Activated T-cell treated with anti-CD3 and anti-CD28 coated beads, Interleukin-2, amount 50 U/mL, for 24 hours (primary cell): ENCODE results near the gene MYO9B.
"Not testable (repeated sequence)": the region's sequence is repeated elsewhere in the genome, so short reads cannot be mapped to it uniquely, and the experiment has no call there.

Experiments
- DNase-seq: peaks from one replicate; pipeline ENCODE4 v3.0.0-alpha.2; 2020
- H3K27ac Mint-ChIP-seq: 2 replicates; pipeline ENCODE4 v1.8.0; 2020; ENCODE audit warnings: mild to moderate bottlenecking, mixed read lengths
- H3K27me3 Mint-ChIP-seq: 2 replicates; pipeline ENCODE4 v1.8.0; 2020; ENCODE audit warnings: mixed read lengths
- H3K36me3 Mint-ChIP-seq: 2 replicates; pipeline ENCODE4 v1.8.0; 2020; ENCODE audit warnings: low read depth, mixed read lengths
- H3K4me1 Mint-ChIP-seq: 2 replicates; pipeline ENCODE4 v1.8.0; 2020; ENCODE audit warnings: low read depth, mixed read lengths
- H3K4me3 Mint-ChIP-seq: 2 replicates; pipeline ENCODE4 v1.8.0; 2020; ENCODE audit warnings: mild to moderate bottlenecking, moderate library complexity, mixed read lengths
- H3K9me3 Mint-ChIP-seq: 2 replicates; pipeline ENCODE4 v1.8.0; 2020; ENCODE audit warnings: mixed read lengths

The MYO9B gene

DNA sequence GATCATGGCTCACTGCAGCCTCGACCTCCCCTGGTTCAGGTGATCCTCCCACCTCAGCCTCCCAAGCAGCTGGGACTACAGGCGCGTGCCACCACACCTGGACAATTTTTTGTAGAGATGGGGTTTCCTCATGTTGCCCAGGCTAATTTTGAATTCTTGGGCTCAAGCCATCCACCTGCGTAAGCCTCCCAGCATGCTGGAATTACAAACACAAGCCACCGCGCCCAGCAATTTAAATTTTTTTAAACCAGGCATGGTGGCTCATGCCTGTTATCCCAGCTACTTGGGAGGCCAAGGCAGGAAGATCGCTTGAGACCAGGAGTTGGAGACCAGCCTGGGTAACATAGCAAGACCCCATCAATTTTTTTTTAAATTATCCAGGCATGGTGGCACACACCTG, 79.7 kb downstream of the MYO9B start:
- Mint-ChIP-seq H3K27me3 (no peaks in the 10 kb centered on the region), H3K36me3 (peaks cover 86% of the 10 kb centered on the region), H3K27ac (no peak overlapping the region), H3K9me3 (no peaks in the 10 kb centered on the region), H3K4me3 (no peak overlapping the region), H3K4me1 (no peaks in the 10 kb centered on the region)
- no peak for DNase-seq

DNA sequence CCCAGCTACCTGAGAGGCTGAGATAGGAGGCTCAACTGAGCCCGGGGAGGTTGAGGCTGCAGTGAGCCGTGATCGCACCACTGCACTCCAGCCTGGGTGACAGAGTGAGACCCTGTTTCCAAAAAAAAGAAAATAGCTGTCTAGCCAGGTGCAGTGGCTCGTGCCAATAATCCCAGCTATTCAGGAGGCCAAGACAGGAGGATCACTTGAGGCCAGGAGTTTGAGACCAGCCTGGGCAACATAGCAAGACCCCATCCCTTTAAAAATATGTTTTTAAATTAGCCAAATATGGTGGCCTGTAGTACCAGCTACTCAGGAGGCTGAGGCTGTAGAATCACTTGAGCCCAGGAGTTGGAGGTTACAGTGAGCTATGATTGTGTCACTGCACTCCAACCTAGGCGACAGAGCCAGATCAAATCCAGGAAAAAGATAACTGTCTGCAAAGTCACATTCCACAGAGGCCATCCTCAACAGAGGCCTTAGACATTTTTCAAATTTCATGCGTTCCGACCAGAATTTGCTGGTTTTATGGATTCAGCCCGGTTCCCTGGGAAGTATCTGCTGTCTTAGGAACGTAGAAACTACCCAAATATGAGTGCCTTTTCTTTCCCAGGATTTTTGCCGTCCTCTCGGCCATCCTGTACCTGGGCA, 80.8 kb downstream of the MYO9B start:
- Mint-ChIP-seq H3K4me1 (no peaks in the 10 kb centered on the region), H3K36me3 (peaks cover 86% of the 10 kb centered on the region), H3K27ac (no peak overlapping the region), H3K27me3 (no peaks in the 10 kb centered on the region), H3K4me3 (no peak overlapping the region), H3K9me3 (no peaks in the 10 kb centered on the region)
- DNase-seq, result no peak

DNA sequence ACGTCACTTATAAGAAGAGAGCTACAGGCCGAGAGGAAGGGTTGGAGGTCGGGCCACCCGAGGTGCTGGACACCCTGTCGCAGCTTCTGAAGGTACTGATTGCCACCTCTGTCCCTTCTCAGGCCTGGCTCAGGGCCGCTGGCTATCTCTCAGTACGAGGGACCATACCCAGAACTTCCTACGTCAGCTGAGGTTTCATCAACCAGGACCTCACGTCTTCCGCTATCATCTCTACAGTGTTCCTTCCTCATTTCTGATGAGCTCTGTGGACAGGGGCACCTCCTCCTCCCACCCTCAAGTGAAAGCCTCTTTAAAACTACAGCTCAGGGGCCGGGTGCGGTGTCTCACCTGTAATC, 81.3 kb downstream of the MYO9B start:
- Mint-ChIP-seq H3K36me3 (peaks cover 83% of the 10 kb centered on the region), H3K4me1 (no peaks in the 10 kb centered on the region)
- DNase-seq, result no peak

DNA sequence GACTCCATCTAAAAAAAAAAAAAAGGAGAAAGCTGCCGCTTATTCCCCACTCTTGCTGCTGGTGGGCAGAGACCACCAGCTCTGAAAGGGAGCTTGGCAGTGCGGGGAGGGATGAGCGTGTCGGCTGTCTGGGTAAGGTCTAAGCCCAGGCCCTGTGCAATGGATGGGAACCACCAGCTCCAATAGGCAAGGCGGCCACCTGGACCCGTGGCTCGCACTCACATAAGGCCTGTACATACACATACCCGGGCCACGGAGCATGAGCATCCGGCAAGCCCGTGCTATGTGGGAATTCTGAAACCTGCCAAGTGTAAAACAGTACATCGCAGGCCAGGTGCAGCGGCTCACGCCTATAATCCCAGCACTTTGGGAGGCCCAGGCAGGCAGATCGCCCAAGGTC, 83.0 kb downstream of the MYO9B start:
- no peaks in the 10 kb centered on the region for H3K27me3 Mint-ChIP-seq
- H3K4me3 Mint-ChIP-seq, result no peak overlapping the region
- H3K36me3 Mint-ChIP-seq, result peaks cover 83% of the 10 kb centered on the region
- DNase-seq, result no peak
- H3K9me3 Mint-ChIP-seq, result peaks cover 4% of the 10 kb centered on the region
- H3K27ac Mint-ChIP-seq, result no peak overlapping the region
- H3K4me1 Mint-ChIP-seq, result no peaks in the 10 kb centered on the region

More for the DNA sequence above, 81.3 kb downstream of the MYO9B start:
- H3K27me3 Mint-ChIP-seq, result no peaks in the 10 kb centered on the region
- no peak overlapping the region for H3K4me3 Mint-ChIP-seq
- no peak overlapping the region for H3K27ac Mint-ChIP-seq
- no peaks in the 10 kb centered on the region for H3K9me3 Mint-ChIP-seq

DNA sequence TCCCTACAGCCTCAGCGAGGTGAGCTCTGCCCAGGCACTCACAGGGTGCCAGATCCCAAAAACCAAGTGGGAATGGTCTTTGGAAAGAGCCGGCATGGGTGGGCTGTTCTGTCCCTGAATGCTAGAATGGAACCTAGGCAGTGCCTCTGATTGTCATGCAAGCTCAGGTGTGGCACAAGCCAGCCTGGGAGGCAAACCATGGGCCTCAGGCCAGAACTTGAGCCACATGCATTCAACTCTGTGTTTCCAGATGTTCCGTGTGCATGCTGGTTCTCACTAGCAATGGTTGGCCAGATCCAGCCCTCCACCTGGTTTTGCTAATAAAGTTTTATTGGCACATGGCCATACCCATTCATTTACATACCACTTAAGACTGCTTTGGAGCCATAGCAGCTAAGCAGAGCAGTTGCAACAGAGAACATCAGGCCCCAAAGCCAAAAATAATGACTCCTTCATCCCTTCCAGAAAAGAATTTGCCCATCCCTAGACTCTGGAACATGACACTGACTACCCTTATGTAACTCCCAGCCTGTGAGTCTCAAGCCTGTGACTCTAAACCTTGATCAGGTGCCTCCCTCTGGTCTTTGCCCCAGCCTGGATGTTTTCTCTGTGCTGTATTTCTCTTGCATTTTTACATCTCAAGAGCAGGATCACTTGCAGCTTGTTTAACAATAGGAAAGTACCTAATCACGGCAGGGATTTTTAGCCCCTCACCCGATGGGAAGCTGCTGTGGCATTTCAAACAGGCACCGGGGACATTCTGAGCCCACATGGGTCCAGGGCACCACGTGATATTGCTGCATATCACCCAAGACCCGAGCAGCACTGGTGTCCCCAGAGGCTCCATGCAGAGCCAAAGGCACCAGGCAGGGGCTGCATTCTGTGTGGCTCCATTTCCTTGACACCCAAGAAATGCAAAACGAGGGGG, 84.2 kb downstream of the MYO9B start:
- Mint-ChIP-seq H3K36me3 (peaks cover 83% of the 10 kb centered on the region), H3K27ac (no peak overlapping the region), H3K4me1 (no peaks in the 10 kb centered on the region), H3K27me3 (no peaks in the 10 kb centered on the region), H3K4me3 (no peak overlapping the region), H3K9me3 (peaks cover 4% of the 10 kb centered on the region)
- no peak for DNase-seq

DNA sequence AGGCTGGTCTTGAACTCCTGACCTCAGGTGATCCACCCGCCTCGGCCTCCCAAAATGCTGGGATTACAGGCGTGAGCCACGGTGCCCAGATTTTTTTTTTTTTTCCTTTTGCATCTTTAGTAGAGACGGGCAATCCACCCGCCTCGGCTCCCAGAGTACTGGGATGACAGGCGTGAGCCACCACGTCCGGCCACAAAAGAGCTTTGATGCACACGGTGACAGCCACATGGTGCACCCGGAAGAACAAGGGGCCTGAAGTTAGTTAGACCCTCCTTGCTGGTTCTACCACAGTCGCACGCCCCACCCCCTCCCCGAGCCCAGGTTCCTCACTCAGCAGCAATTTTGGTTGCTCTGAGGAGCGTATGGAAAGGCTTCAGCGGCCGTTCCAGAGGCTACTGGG, 85.3 kb downstream of the MYO9B start:
- peaks cover 86% of the 10 kb centered on the region for H3K36me3 Mint-ChIP-seq
- H3K9me3 Mint-ChIP-seq, result peaks cover 4% of the 10 kb centered on the region
- no peak overlapping the region for H3K4me3 Mint-ChIP-seq
- no peak overlapping the region for H3K27ac Mint-ChIP-seq
- no peak for DNase-seq
- no peaks in the 10 kb centered on the region for H3K27me3 Mint-ChIP-seq
- no peaks in the 10 kb centered on the region for H3K4me1 Mint-ChIP-seq

DNA sequence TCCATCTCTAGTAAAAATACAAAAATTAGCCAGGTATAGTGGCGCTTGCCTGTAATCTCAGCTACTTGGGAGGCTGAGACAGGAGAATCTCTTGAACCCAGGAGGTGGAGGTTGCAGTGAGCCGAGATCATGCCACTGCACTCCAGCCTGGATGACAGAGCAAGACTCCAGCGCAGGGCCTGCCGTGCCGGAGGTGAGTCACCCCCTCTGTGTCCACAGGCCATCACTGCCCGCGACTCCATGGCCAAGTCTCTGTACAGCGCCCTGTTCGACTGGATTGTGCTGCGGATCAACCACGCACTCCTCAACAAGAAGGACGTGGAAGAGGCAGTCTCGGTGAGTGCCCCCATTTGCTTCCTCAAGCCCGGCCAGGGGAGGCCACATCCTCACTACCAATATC, 86.6 kb downstream of the MYO9B start:
- H3K4me1 Mint-ChIP-seq, H3K9me3 Mint-ChIP-seq, H3K27me3 Mint-ChIP-seq, DNase-seq, H3K27ac Mint-ChIP-seq, H3K4me3 Mint-ChIP-seq: not testable (repeated sequence)
- peaks cover 82% of the 10 kb centered on the region for H3K36me3 Mint-ChIP-seq

DNA sequence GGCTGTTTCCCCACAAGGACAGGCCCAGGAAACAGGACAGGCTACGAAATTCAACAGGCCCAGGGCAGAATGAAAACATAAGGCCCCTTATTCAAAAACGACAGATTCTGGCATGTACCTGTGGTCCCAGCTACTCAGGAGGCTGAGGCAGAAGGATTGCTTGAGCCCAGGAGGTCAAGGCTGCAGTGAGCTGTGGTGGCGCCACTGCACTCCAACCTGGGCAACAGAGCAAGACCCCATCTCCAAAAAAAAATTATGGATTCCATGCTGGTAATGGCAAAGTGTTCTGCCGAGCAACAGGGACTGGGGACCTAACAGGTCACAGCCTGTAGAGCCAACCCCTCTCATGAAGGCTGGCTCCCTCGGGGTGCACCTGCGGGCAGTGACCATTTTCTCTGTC, 87.0 kb downstream of the MYO9B start:
- H3K27me3 Mint-ChIP-seq, result no peaks in the 10 kb centered on the region
- peaks cover 4% of the 10 kb centered on the region for H3K9me3 Mint-ChIP-seq
- peaks cover 82% of the 10 kb centered on the region for H3K36me3 Mint-ChIP-seq

DNA sequence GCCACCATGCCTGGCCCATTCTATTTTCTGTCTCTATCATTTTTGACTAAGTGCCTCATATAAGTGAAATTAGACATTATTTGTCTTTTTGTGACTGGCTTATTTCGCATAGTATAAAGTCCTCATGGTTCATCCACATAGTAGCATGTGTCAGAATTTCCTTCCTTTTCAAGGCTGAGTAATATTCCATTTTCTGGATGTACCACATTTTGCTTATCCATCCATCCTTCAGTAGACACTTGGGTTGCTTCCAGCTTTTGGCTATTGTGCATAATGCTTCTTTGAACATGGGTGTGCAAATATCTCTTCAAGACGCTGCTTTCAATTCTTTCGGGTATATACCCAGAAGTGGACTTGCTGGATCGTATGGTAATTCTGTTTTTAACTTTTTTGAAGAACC, 88.1 kb downstream of the MYO9B start:
- H3K36me3 Mint-ChIP-seq, result peaks cover 84% of the 10 kb centered on the region
- H3K27ac Mint-ChIP-seq, result no peak overlapping the region

More for the DNA sequence above, 87.0 kb downstream of the MYO9B start:
- Mint-ChIP-seq H3K4me1 (no peaks in the 10 kb centered on the region), H3K4me3 (no peak overlapping the region), H3K27ac (no peak overlapping the region)
- no peak for DNase-seq

DNA sequence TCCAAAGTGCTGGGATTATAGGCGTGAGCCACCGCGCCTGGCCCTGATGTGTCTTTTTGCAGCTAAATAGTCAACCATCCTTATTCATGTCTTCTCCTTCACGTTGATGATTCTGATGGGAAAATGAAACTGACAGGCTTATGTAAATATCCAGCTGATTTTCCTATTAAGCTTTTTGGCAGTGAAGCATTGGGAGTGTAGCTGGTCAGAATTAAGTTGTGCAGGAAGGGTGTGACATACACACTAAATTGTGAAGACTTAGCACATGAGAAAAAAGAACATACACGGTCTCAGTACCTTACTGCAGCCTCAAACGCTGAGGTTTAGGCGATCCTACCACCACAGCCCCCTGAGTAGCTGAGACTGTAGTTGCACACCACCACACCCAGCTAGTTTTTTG, 89.1 kb downstream of the MYO9B start:
- peaks cover 4% of the 10 kb centered on the region for H3K9me3 Mint-ChIP-seq
- no peak for DNase-seq
- H3K27ac Mint-ChIP-seq, result peak overlapping the region; percentile 24
- peaks cover 84% of the 10 kb centered on the region for H3K36me3 Mint-ChIP-seq
- no peak overlapping the region for H3K4me3 Mint-ChIP-seq
- no peaks in the 10 kb centered on the region for H3K27me3 Mint-ChIP-seq
- no peaks in the 10 kb centered on the region for H3K4me1 Mint-ChIP-seq

More for the DNA sequence above, 88.1 kb downstream of the MYO9B start:
- Mint-ChIP-seq H3K27me3 (no peaks in the 10 kb centered on the region), H3K9me3 (peaks cover 4% of the 10 kb centered on the region), H3K4me3 (no peak overlapping the region), H3K4me1 (no peaks in the 10 kb centered on the region)
- DNase-seq, result no peak

DNA sequence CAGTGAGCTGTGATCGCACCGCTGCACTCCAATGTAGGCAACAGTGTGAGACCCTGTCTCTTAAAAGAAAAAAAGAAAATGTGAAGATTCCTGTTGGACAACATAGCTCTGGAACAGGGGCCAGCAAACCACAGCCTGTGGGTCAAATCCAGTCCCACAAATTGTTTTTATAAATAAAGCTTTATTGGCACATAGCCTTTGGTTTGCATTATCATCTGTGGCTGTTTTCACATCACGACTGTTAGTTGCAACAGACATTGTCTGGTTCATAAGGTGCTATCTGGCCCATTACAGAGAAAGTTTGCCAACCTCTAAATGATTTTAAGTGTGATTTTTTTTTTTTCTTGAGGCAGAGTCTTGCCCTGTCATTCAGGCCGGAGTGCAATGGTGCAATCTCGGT, 90.1 kb downstream of the MYO9B start:
- DNase-seq, result no peak
- H3K27me3 Mint-ChIP-seq, result no peaks in the 10 kb centered on the region
- H3K36me3 Mint-ChIP-seq, result peaks cover 86% of the 10 kb centered on the region
- H3K27ac Mint-ChIP-seq, result no peak overlapping the region
- no peak overlapping the region for H3K4me3 Mint-ChIP-seq
- H3K4me1 Mint-ChIP-seq, result peaks cover under 1% of the 10 kb centered on the region
- peaks cover 4% of the 10 kb centered on the region for H3K9me3 Mint-ChIP-seq

DNA sequence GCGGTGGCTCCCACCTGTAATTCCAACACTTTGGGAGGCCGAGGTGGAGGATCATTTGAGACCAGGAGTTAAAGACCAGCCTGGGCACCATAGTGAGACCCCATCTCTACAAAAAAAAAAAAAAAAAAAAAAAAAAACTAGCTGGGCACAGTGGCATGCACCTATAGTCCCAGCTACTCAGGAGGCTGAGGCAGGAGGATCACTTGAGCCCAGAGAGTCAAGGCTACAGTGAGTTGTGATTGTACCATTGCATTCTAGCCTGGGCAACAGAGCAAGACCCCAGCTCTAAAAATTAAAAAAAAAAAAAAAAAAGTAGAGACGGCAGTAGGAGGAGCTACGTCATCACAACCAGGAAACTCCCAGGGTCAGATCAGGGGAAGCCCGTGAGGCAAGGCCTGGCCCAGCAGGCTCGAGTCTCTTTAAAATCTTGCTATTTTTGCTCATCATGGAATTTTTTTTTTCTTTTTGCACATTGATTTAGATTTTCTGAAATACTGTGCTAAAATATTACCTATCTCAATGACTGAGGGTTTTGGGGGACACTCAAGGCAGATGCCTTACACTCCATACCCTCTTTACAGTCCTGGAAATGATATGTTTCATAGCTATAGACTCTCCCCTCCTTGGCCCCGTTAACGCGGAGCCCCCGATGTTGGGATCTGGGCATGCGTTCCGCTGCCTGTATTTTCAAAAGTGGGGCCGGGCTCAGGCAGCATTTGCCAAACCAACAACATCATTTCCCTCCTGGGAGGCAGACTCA, 95.1 kb downstream of the MYO9B start:
- no peak overlapping the region for H3K4me3 Mint-ChIP-seq
- H3K27me3 Mint-ChIP-seq, result no peaks in the 10 kb centered on the region
- no peaks in the 10 kb centered on the region for H3K9me3 Mint-ChIP-seq
- H3K27ac Mint-ChIP-seq, result peak overlapping the region; percentile 84
- DNase-seq, result no peak
- peaks cover 84% of the 10 kb centered on the region for H3K36me3 Mint-ChIP-seq
- peaks cover 9% of the 10 kb centered on the region for H3K4me1 Mint-ChIP-seq

DNA sequence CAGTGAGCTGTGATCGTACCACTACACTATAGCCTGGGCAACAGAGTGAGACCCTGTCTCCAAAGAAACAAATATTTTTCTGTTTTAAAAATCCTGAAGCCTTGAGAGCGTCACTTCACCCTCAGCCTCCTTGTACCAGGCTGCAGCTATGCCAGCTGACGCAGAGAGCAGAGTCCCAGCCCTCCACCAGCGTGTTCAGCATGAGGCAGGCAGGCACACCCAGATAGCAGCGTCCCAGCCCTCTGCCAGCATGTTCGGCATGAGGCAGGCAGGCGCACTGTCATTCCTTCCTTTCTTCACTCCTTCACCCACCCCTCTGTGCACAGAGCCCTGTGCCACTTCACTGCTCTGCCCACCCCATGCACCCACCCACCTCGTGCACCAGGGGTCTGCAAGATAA, 96.3 kb downstream of the MYO9B start:
- no peak overlapping the region for H3K4me3 Mint-ChIP-seq
- H3K36me3 Mint-ChIP-seq, result peaks cover 84% of the 10 kb centered on the region
- H3K27me3 Mint-ChIP-seq, result no peaks in the 10 kb centered on the region
- peak overlapping the region; percentile 69 for H3K27ac Mint-ChIP-seq
- H3K9me3 Mint-ChIP-seq, result no peaks in the 10 kb centered on the region
- peaks cover 9% of the 10 kb centered on the region for H3K4me1 Mint-ChIP-seq
- no peak for DNase-seq

DNA sequence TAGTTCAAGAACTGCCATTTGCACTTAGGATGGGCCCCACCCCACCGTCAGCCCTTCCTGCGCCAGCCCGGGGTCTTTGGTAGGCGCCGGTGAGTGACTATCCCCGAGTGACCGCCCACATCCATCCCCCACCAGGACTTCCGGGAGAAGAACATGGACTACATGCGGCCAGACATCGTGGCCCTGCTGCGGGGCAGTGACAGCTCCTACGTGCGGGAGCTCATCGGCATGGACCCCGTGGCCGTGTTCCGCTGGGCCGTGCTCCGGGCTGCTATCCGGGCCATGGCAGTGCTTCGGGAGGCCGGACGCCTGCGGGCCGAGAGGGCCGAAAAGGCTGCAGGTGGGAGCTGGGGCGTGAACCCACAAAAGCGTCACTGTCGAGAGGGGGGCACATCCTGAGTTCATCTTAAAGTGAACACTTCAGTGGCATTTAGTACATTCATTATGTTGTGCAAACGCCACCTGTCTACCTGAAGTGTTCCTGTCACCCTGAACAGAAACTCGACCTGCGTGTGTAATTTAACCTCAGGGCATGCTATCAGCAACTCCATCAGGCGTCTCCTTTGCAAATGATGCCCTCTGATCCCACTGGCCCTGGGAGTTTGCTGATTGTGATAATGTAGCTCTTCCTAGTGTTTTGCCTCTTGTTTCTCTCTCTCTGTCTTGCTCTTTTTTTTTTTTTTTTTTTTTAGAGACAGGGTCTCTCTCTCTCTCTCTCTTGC, 97.2 kb downstream of the MYO9B start:
- Mint-ChIP-seq H3K36me3 (peaks cover 89% of the 10 kb centered on the region), H3K9me3 (no peaks in the 10 kb centered on the region)
- DNase-seq, result no peak

More for the DNA sequence above, 97.2 kb downstream of the MYO9B start:
- no peaks in the 10 kb centered on the region for H3K27me3 Mint-ChIP-seq
- H3K27ac Mint-ChIP-seq, result peak overlapping the region; percentile 69
- no peak overlapping the region for H3K4me3 Mint-ChIP-seq
- peaks cover 9% of the 10 kb centered on the region for H3K4me1 Mint-ChIP-seq
